Heart right ventricle (tissue), 16 donors: ENCODE measurements around the gene TEAD1. TPM values are rescaled to one million over a fixed set of nuclear protein-coding genes. Genes with fewer than 3 reads are reported as not detected.
A peak's percentile ranks its signal among the peaks of the same experiment; 100 is the strongest.

Experiments used
- ATAC-seq, 8 donors: fragments of 200-7000 bp; cut with Tn5 transposase; one replicate each; pipeline ENCODE4 v1.9.1; 2020; ENCODE audit warnings: mild to moderate bottlenecking in 8 of 8, moderate library complexity in 8 of 8, moderate number of reproducible peaks in 1 of 8
- DNase-seq, 2 donors: peaks; one replicate each; pipeline ENCODE4 v3.0.0-alpha.2; 2020
- H3K27ac ChIP-seq, 10 donors: fragments of 200-600 bp; sonication (generic) in 2 of 10; one replicate each; pipeline versions ENCODE4 v1.5.0 to v1.8.0; 2020 to 2022; ENCODE audit warnings: mild to moderate bottlenecking in 3 of 10
- H3K27me3 ChIP-seq, 7 donors: fragments of 200-600 bp; one replicate each; pipeline ENCODE4 v1.8.0; 2021 to 2022; ENCODE audit warnings: mild to moderate bottlenecking in 2 of 7
- H3K36me3 ChIP-seq, 9 donors: fragments of 200-600 bp; sonication (generic) in 1 of 9; one replicate each; pipeline versions ENCODE4 v1.5.0 to v1.8.0; 2020 to 2022; ENCODE audit warnings: mild to moderate bottlenecking in 2 of 9
- H3K4me1 ChIP-seq, 9 donors: fragments of 200-600 bp; sonication (generic) in 1 of 9; one replicate each; pipeline versions ENCODE4 v1.5.0 to v1.8.0; 2020 to 2022; ENCODE audit warnings: mild to moderate bottlenecking in 4 of 9
- H3K4me3 ChIP-seq, 10 donors: fragments of 200-600 bp; sonication (generic) in 2 of 10; one replicate each; pipeline versions ENCODE4 v1.5.0 to v1.8.0; 2020 to 2022; ENCODE audit warnings: mild to moderate bottlenecking in 7 of 10, moderate library complexity in 2 of 10
- H3K9me3 ChIP-seq, 11 donors: fragments of 200-600 bp in 10 of 11; sonication (generic) in 2 of 11; one replicate each; pipeline versions ENCODE4 v1.5.0 to v1.8.0; 2013 to 2022; ENCODE audit warnings: mild to moderate bottlenecking in 2 of 11, control low read depth in 1 of 11, moderate library complexity in 1 of 11
- WGBS, 2 donors: extraction: QIAGEN DNeasy Blood & Tissue Kit; methylation state at CpG; one replicate each; pipeline ENCODE4 v1.1.7; 2013; ENCODE audit warnings: inconsistent platforms in 1 of 2; 5-methylcytosine and 5-hydroxymethylcytosine counted together
- intact Hi-C, 10 donors: fragments of 100-400 bp; cut with DNase I; formaldehyde crosslinking; loops; one replicate each; pipeline versions ENCODE4 v1.11.1 to v1.14.2; 2022
- polyA plus RNA-seq, 2 donors: library from polyadenylated mRNA; stranded (reverse); fragments of 200-250 nt; gene quantifications; one replicate each; pipeline ENCODE4 v1.2.3, GENCODE V29; 2013
- total RNA-seq, 10 donors: library from RNA; stranded (reverse); fragmentation: NEBNext Ultra II Directional in 3 of 10; extraction: Animal tissue kit (Norgen Biotek cat#: 25700) in 3 of 10; gene quantifications; one replicate each; pipeline versions ENCODE4 v1.2.1 to v1.2.4, GENCODE V29; 2021 to 2023
- TF ChIP-seq, protein P1 (sequence below), 9 donors: fragments of 200-600 bp; sonication (generic) in 2 of 9; IDR thresholded peaks; one replicate each; pipeline versions ENCODE4 v1.5.0 to v1.8.0; 2021 to 2022; ENCODE audit warnings: antibody characterized with exemption in 9 of 9, mild to moderate bottlenecking in 5 of 9, moderate library complexity in 1 of 9
- donor health status: Arrhythmogenic right ventricular cardiomyopathy.
- donor health status: ischemic (EF 13 %, LVEDD 7.1; RV severe dilation, severe dysfunction).
- donor health status: healthy with polysubstance abuse.
- donor health status: DM: no; HTN: yes; CAD: no.
- donor health status: DM: no; HTN: no; CAD: no.
- donor health status: ischemic (EF 25% LVEDD 6.9; RV normal size, moderate dysfunction).
- donor health status: ischemic (EF 25% LVEDD 5.7; RV mildly dilated, moderate dysfunction).
- donor health status: healthy.
- donor health status: DM: yes; HTN: yes; CAD: no.
- donor health status: Ischemic cardiomyopathy.
- donor health status: ischemic (EF 35%, LVEDD 5.7; RV mildly dilated, moderate dysfunction).
- donor health status: nonischemic (EF 11% LVEDD 7.7; RV severe dilation, severe dysfunction).
- donor health status: DM: yes; HTN: yes; CAD: no.
- donor health status: PGD.
- donor health status: ischemic (EF 29% LVEDD 5.4; RV normal size, mild dysfunction).
- donor health status: nonischemic (EF 23%, LVEDD 6.1; RV moderate dilation, normal function).

Gene TEAD1
- total and polyA plus RNA-seq, 12 donors: 12.7 to 138 (median 116) TPM

DNA sequence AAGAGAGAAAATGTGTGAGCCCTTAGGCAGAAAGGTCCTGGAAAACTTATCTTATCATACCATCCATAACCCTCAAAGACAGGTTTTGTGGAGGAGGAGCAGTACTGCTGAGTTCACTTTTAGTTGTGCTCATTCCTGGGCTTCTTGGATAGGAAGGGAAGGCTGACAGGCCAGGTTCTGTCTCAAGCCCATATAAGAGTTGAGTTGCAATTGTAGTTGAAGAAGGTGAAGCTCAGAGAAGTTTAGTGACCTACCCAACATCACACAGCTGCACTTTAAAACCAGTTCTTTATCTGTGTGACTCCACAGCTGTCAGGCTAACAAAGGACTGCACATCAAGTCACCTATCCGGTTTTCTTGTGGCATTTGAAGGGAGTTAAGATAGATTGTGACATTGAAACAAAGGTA is 13.0 kb downstream of the TEAD1 start:
- Histone ChIP-seq H3K27me3 (peaks cover 0 to 2% (median 0%) of the 10 kb centered on the region in 7 donors), H3K36me3 (no peaks in the 10 kb centered on the region), H3K4me1 (peaks cover 10 to 86% (median 59%) of the 10 kb centered on the region in 9 donors), H3K9me3 (no peaks in the 10 kb centered on the region), H3K27ac (peak overlapping the region in 2 of 10 donors; percentile 10 to 24), H3K4me3 (no peak overlapping the region)
- ATAC-seq (no peak), DNase-seq (no peak)
- TF ChIP-seq, protein P1, sequence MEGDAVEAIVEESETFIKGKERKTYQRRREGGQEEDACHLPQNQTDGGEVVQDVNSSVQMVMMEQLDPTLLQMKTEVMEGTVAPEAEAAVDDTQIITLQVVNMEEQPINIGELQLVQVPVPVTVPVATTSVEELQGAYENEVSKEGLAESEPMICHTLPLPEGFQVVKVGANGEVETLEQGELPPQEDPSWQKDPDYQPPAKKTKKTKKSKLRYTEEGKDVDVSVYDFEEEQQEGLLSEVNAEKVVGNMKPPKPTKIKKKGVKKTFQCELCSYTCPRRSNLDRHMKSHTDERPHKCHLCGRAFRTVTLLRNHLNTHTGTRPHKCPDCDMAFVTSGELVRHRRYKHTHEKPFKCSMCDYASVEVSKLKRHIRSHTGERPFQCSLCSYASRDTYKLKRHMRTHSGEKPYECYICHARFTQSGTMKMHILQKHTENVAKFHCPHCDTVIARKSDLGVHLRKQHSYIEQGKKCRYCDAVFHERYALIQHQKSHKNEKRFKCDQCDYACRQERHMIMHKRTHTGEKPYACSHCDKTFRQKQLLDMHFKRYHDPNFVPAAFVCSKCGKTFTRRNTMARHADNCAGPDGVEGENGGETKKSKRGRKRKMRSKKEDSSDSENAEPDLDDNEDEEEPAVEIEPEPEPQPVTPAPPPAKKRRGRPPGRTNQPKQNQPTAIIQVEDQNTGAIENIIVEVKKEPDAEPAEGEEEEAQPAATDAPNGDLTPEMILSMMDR (IDR thresholded peaks at IDR 0.05): no peak
- intact Hi-C loops: loop anchor here in 1 of 10 donors (5.0 kb wide), 1 partner anchor 60 kb away; no protein-coding TSS in a partner anchor
- WGBS, 2 donors: 68 to 87% methylated on average over 1 of the region's 1 CpG

DNA sequence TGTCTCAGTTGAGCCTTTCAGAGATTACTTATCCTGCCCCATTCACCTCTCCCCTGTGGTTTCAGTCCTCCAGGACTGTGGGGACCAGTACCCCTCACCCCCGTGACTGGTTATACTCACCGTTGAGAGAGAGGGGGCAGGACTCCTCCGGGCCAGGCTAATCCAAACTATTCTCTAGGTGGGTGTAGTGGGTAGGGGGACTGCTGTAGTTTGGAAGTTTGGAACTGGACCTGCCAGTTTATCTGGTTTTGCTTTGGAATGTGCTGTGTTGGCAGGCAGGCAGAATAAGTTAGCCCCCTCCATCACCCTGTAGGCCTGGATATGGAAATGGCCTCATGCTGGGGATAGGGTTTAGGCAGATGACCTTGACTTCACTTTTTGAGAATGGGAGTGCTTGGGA is 13.5 kb downstream of the TEAD1 start:
- H3K27me3 ChIP-seq: peaks cover 0 to 7% (median 0%) of the 10 kb centered on the region in 7 donors
- H3K4me3 ChIP-seq: no peak overlapping the region
- WGBS, 2 donors: 65 to 68% methylated on average over 3 of the region's 3 CpGs
- DNase-seq (no peak), ATAC-seq (no peak)
- peaks cover 11 to 91% (median 65%) of the 10 kb centered on the region in 9 donors for H3K4me1 ChIP-seq
- peak overlapping the region in 2 of 10 donors; percentile 24 to 33 for H3K27ac ChIP-seq
- H3K9me3 ChIP-seq: no peaks in the 10 kb centered on the region
- intact Hi-C loops: loop anchor here in 1 of 10 donors (5.0 kb wide), 1 partner anchor 60 kb away; no protein-coding TSS in a partner anchor
- TF ChIP-seq, protein P1 (IDR thresholded peaks at IDR 0.05): no peak
- no peaks in the 10 kb centered on the region for H3K36me3 ChIP-seq

DNA sequence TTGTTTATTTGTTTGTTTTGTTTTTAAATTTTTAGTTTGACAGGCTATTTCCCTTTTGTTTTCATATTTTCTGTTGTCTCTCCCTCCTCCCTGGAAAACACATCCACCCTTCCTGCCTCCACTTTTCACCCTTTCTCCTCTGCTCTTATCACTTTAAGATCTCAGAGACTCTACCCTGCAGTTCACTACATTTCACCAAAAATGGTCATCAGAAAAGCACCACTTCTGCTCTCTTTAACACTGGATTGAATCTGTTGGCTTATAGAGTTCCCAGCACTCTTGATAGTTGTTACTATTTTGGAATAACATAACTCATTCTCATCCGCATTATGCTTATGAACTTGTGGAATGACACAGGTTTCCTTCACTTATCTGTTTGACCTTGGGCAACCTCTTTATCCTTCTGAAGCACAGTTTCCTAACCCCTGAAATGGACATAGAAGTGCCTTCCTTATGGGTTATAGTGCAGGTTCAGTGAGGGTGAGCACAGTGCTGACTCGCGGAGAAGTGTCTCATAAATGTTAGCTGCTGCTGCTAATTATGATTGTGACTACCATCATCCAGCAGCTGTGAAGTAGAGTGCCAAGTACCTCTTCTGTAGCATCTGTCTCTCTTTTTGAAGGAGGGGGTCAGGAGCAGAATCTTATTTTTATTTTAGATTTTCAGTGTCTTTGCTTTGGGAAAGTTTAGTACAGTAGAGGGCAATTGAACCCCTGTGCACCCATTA is 15.0 kb downstream of the TEAD1 start:
- ATAC-seq: peak in 1 of 8 donors; percentile 19
- Histone ChIP-seq H3K36me3 (no peaks in the 10 kb centered on the region), H3K27me3 (peaks cover 0 to 21% (median 0%) of the 10 kb centered on the region in 7 donors), H3K27ac (peak overlapping the region in 8 of 10 donors; percentile 25 to 92 (median 42)), H3K9me3 (no peaks in the 10 kb centered on the region), H3K4me1 (peaks cover 23 to 98% (median 79%) of the 10 kb centered on the region in 9 donors), H3K4me3 (no peak overlapping the region)
- DNase-seq: no peak
- intact Hi-C loops: loop anchor here in 1 of 10 donors (5.0 kb wide), 1 partner anchor 58 kb away; no protein-coding TSS in a partner anchor
- WGBS, 2 donors: 33 to 49% methylated on average over 3 of the region's 3 CpGs
- TF ChIP-seq, protein P1 (IDR thresholded peaks at IDR 0.05): no peak

DNA sequence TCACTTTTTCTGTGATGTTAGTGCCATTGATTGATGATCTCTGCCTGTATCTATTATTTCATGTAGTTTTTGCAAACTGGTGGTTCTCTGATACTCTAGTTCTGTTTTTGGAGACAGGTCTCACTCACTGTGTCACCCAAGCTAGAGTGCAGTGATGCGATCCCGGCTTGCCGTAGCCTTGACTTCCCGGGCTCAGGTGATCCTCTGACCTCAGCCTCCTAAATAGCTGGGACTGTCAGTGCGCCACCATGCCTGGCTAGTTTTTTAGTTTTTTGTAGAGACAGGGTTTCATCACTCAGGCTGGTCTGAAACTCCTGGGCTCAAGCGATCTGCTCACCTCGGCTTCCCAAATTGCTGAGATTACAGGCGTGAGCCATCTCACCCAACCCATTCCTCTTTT is 16.4 kb downstream of the TEAD1 start:
- Histone ChIP-seq H3K4me3 (no peak overlapping the region), H3K27ac (peak overlapping the region in 1 of 10 donors; percentile 92), H3K36me3 (no peaks in the 10 kb centered on the region), H3K27me3 (peaks cover 0 to 35% (median 0%) of the 10 kb centered on the region in 7 donors), H3K4me1 (peaks cover 31 to 98% (median 87%) of the 10 kb centered on the region in 9 donors), H3K9me3 (no peaks in the 10 kb centered on the region)
- WGBS, 2 donors: 96% methylated on average over 8 of the region's 8 CpGs
- intact Hi-C loops: loop anchor here in 2 of 10 donors (5.0 to 10.0 kb wide), 2 partner anchors 54 to 127 kb away; no protein-coding TSS in a partner anchor
- TF ChIP-seq, protein P1 (IDR thresholded peaks at IDR 0.05): no peak
- ATAC-seq (no peak), DNase-seq (no peak)
